MCF 10A (cell line): ENCODE results near the gene FGF18. TPM values are rescaled to one million over a fixed set of nuclear protein-coding genes. Genes with fewer than 3 reads are reported as not detected.

Source experiments
- BruUV-seq: library from RNA; stranded (reverse); fragments of 400-500 nt; replicated peaks from 2 replicates; lab custom pipeline; 2021; lab: Mats Ljungman, UMichigan
- CTCF ChIA-PET: fragments of 300-600 bp; sonication (Branson Sonifier 250); formaldehyde crosslinking; extraction: SDS; loops from one replicate; lab custom pipeline; 2021; ENCODE audit warnings: antibody characterized with exemption, inconsistent platforms; lab: Yijun Ruan, JAX
- POLR2A ChIA-PET: fragments of 300-600, 350-650 bp; sonication (Branson Sonifier 250); formaldehyde crosslinking; extraction: SDS; loops from one replicate; lab custom pipeline; 2020; ENCODE audit warnings: antibody characterized with exemption, inconsistent platforms; lab: Yijun Ruan, JAX
- DNase-seq: peaks from one replicate; pipeline ENCODE4 v3.0.0-alpha.2; 2018; ENCODE audit not compliant: unreplicated experiment
- H3K27ac Mint-ChIP-seq: one replicate; pipeline ENCODE4 v1.8.0; 2022; ENCODE audit warnings: mild to moderate bottlenecking, low read depth, mixed read lengths; ENCODE audit not compliant: unreplicated experiment
- H3K27me3 Mint-ChIP-seq: one replicate; pipeline ENCODE4 v1.8.0; 2022; ENCODE audit warnings: mixed read lengths; ENCODE audit not compliant: insufficient read depth, unreplicated experiment
- H3K36me3 Mint-ChIP-seq: one replicate; pipeline ENCODE4 v1.8.0; 2022; ENCODE audit warnings: mild to moderate bottlenecking, moderate library complexity, mixed read lengths; ENCODE audit not compliant: insufficient read depth, unreplicated experiment
- H3K4me1 Mint-ChIP-seq: one replicate; pipeline ENCODE4 v1.8.0; 2022; ENCODE audit warnings: mixed read lengths; ENCODE audit not compliant: insufficient read depth, unreplicated experiment
- H3K4me3 Mint-ChIP-seq: one replicate; pipeline ENCODE4 v1.8.0; 2022; ENCODE audit warnings: mild to moderate bottlenecking, moderate library complexity, mixed read lengths; ENCODE audit not compliant: unreplicated experiment
- H3K9me3 Mint-ChIP-seq: one replicate; pipeline ENCODE4 v1.8.0; 2022; ENCODE audit warnings: mixed read lengths; ENCODE audit not compliant: unreplicated experiment
- CTCF ChIP-seq: fragments of 200-600 bp; IDR thresholded peaks from one replicate; pipeline ENCODE4 v1.8.0; 2022; ENCODE audit warnings: antibody characterized with exemption, mild to moderate bottlenecking; ENCODE audit not compliant: unreplicated experiment
- intact Hi-C: fragments of 100-400 bp; cut with micrococcal nuclease; formaldehyde crosslinking; loops from 2 replicates; pipeline ENCODE4 v1.14.1; 2022
- total RNA-seq: library from RNA; stranded (reverse); gene quantifications from 2 replicates; pipeline ENCODE4 v1.2.3, GENCODE V29; 2022

The FGF18 gene
- total RNA-seq, 1 experiment from 2014 or later, result not detected

- intact Hi-C loops, result no loop called here
- CTCF ChIA-PET, result no interaction called here
- Mint-ChIP-seq H3K36me3 (peaks cover 6% of the 10 kb centered on the region), H3K27ac (no peak overlapping the region), H3K27me3 (no peaks in the 10 kb centered on the region), H3K9me3 (no peaks in the 10 kb centered on the region), H3K4me3 (no peak overlapping the region), H3K4me1 (no peaks in the 10 kb centered on the region)
- POLR2A ChIA-PET, result no interaction called here
- no TSS peak for BruUV-seq
- TF ChIP-seq CTCF, result no peak
- no peak for DNase-seq
These were observed 26.4 kb downstream of the FGF18 start for GRCh38 chr5:171445644-171446516.

- H3K27me3 Mint-ChIP-seq, result no peaks in the 10 kb centered on the region
- H3K4me3 Mint-ChIP-seq, result no peak overlapping the region
- H3K9me3 Mint-ChIP-seq, result no peaks in the 10 kb centered on the region
- ChIA-PET CTCF (interaction anchor here (2.4 kb wide), 1 partner anchor 29 kb away, joined by 12 read pairs; the partner anchor contains the start of gene FGF18), POLR2A (interaction anchor here (1.0 kb wide), 1 partner anchor 637 kb away, joined by 3 read pairs; no protein-coding TSS in a partner anchor)
- peaks cover 6% of the 10 kb centered on the region for H3K36me3 Mint-ChIP-seq
- no peak for DNase-seq
- intact Hi-C loops, result no loop called here
- no peak for TF ChIP-seq CTCF
- H3K4me1 Mint-ChIP-seq, result no peaks in the 10 kb centered on the region
- BruUV-seq, result no TSS peak
- no peak overlapping the region for H3K27ac Mint-ChIP-seq
These were observed 27.8 kb downstream of the FGF18 start for GRCh38 chr5:171447226-171447625.

- no peak for DNase-seq
- Mint-ChIP-seq H3K4me3 (no peak overlapping the region), H3K36me3 (no peaks in the 10 kb centered on the region), H3K27ac (no peak overlapping the region), H3K4me1 (no peaks in the 10 kb centered on the region), H3K27me3 (no peaks in the 10 kb centered on the region), H3K9me3 (no peaks in the 10 kb centered on the region)
- BruUV-seq, result no TSS peak
- no peak for TF ChIP-seq CTCF
- ChIA-PET CTCF (interaction anchor here (0.7 to 1.6 kb wide), 4 partner anchors 31 to 1265 kb away, joined by 3 to 10 read pairs (median 6); partner anchors contain the start of gene FGF18), POLR2A (interaction anchor here (0.9 kb wide), 1 partner anchor 19 kb away, joined by 3 read pairs; no protein-coding TSS in a partner anchor)
- intact Hi-C loops, result no loop called here
These were observed 30.0 kb downstream of the FGF18 start for GRCh38 chr5:171449426-171449825.
